AG20443 (cell line): ENCODE measurements around the gene PCMTD2.
A peak's percentile ranks its signal among the peaks of the same experiment; 100 is the strongest.
"Not testable (repeated sequence)": the region's sequence is repeated elsewhere in the genome, so short reads cannot be mapped to it uniquely, and the experiment has no call there.

Experiments used
- DNase-seq: peaks from one replicate; pipeline ENCODE4 v3.0.0; 2012; ENCODE audit warnings: low spot score, mixed read lengths

The PCMTD2 gene

DNA sequence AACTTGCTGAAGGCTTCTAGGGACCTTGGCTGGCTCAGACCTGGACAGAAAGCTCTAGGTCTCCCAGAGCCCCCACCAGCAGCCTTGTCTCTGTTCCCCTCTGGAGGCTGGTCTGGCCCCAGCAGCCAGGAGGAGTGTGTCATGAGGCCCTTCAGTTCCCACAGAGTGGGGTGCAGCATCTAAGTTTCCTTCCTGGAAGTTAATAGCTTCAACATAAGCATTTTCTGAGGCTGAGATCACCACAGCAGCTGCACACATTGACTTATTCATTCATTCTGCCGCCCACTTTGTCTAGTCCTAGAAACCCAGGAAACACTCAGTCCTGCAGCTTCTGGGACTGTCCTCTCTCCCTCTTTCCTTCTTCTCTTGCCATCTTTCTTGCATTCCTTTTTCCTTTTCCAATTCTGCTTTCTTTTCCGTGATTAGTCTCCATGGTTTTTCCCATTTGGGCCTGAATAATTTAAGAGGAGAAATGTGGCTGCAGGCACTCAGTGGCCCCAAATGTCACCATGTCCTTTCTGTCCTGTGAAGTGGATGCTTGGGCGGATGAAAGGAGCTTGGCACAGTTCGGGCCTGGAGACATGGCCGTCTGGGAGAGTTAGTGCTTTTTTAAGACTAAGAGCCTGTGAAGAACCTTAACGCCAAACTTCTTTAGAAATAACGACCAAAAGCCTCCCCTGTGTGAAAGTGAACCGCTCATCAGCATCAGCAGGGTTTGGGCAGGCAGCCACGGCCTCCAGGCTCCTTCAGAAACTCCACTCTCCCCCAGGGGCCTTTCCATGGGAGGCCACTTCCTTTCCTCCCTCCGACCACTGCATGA lies 31.0 kb upstream of the PCMTD2 start:
- peak; percentile 95 for DNase-seq

GRCh38 chr20:64225171-64225595 lies 30.4 kb upstream of the PCMTD2 start:
- no peak for DNase-seq

GRCh38 chr20:64225828-64226598 lies 29.5 kb upstream of the PCMTD2 start:
- no peak for DNase-seq

- no peak for DNase-seq
These were observed 28.6 kb upstream of the PCMTD2 start for GRCh38 chr20:64226686-64227580.

- no peak for DNase-seq
These were observed 27.4 kb upstream of the PCMTD2 start for GRCh38 chr20:64228086-64228653.

DNA sequence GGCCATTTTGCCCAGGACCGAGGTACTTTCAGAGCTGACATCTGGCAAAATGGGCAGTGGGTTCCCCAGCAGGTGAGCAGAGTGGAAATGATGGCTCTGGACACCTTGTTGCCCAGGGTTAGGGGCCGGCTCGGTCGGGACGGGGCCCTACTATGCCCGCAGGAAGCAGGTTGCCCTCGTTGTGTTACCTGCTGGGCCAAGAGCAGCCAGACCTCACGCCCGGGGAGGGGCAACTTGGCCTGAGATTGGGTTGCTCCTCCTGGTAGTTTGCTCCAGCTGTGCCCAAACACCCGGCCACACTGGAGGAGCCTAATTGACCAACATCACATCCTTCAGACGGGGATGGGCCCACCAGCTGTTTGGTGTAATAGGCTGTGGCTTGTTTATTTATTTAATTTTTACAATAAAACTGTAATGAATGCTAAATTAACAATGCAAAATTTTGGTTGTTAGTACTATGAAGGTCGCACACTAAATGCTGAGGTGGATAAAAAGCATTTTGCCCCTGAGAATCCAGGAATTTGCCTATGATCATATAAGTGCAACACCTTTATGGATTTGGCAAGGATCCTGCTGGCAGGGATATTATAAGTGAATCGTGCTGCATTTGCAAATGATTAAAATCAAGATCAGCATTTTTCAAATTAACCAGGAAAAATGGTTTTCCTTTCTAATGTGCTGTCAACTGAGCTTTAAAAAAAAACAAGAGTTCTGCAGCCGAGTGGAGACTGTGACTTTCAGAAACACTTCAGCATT lies 26.6 kb upstream of the PCMTD2 start:
- DNase-seq = no peak

- no peak for DNase-seq
These were observed 26.0 kb upstream of the PCMTD2 start for GRCh38 chr20:64229507-64230061.

DNA sequence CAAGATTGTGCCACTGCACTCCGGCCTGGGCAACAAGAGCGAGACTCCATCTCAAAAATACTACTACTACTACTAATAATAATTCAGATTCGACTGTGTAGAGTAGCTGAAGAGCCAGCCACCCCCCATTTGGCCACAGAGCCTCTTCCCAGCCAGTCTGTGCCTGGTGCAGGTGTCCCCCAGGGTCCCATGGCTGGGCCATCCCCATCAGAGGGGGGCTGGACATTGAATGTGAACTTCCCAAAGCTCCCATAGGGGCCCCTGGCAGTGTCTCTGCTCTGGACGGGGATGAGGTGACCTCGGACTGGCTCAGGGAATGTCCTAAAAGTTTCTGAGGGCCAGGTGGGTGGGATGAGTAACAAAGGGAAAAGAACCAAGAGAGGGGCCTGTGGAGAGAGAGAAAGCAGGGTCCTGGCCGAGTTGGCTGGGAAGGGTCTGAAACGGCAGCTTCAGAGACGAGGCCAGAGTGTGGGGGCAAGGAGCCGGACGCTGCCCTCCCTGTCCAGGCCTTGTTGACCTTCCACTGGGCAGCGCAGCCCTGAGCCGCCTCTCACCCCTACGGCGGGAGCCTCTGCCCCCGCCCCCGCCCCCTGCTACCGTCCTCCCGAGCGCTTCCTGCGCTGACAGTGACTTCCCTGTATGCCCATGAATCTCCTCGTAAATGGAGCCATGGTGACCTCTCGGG lies 24.9 kb upstream of the PCMTD2 start:
- DNase-seq = no peak

DNA sequence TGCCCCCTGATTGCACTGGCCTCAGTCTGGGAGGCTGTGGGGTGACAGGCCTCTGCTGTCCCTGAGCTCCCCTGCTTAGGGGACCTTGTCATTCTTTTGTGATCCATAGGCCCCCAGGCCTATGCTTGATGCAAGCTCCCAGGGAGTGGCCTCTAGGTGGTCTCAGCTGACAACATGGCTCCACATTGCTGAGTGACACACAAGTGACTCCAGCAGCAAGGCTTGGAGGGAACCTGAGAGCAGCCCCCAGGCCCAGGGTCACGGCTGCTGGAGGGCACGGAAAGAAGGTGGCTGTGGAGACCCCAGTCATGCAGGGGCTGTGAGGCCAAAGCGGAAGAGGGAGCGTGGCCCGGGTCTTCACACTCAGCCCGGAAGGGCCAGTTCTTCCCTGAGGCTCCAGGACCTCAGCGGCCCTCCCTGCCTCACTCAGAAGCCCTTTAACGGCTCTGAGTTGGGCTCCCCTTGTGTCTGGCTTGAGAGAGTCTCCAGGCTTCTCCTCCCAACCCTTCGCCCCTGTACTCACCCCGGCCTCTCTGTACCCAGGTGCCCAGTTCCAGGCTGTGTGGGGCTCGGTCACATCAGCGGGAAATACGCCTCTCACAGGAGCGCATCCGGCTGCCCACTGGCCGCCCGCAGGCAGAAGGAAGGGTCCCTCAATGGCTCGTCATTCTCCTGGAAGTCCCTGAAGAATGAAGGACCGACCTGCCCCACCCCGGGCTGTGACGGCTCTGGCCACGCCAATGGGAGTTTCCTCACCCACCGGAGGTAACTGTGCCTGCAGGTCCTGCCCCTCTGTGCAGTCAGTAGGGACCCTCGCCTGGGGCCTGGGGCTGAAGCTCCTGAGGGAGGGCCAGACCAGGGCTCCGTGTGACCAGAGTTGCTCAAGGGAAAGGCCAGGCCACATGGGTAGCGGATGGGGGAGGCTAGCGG lies 23.7 kb upstream of the PCMTD2 start:
- no peak for DNase-seq

DNA sequence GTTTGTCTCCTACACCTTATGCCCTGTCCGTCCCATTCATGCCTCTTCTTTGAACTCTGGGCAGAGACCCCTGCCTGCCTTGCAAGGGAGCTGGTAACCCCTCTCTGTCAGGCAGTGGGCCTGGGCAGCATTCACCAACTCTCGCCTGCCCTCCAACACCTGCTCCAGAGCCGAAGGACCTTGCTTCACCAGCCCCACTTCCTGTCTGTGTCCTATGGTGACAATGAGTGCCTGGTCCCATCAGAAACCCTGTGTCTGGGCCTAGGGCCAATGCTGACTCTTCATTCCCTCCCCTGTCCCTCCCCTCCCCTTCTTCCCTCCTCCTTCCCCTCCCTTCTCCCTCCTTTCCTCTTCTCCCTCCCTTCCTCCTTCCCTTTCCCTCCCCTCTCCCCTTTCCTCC lies 22.8 kb upstream of the PCMTD2 start:
- no peak for DNase-seq

DNA sequence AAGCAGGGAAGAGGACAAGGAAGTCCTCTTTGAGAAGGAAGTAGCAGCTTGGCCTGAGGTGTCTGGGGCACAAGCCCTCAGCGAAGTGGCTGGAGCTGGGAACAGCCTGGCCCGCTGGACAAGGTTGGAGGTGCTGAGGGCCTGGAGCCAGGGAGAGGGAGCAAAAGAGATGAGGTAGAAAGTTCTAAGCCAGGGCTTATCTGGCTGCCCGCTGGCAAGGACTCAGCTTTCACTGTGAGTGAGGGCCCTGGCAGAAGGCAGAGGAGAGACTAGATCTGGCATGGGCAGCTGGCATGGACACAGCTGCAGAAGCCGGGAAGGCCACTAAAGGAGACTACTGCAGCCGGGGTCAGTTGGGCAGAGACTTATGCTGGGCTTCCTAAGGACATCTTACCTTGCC lies 21.8 kb upstream of the PCMTD2 start:
- DNase-seq = no peak

- DNase-seq = no peak
These were observed 21.2 kb upstream of the PCMTD2 start for GRCh38 chr20:64234291-64234791.

- not testable (repeated sequence) for DNase-seq
These were observed 20.5 kb upstream of the PCMTD2 start for GRCh38 chr20:64234921-64235565.

GRCh38 chr20:64236137-64237088 lies 19.1 kb upstream of the PCMTD2 start:
- DNase-seq = no peak

GRCh38 chr20:64237316-64237715 lies 18.2 kb upstream of the PCMTD2 start:
- no peak for DNase-seq

- no peak for DNase-seq
These were observed 17.3 kb upstream of the PCMTD2 start for GRCh38 chr20:64238115-64238825.
